GM19099 (cell line): ENCODE results near the gene EDN3.

Experiments used
- POLR2A ChIP-seq: IDR thresholded peaks from 3 replicates; pipeline ENCODE4 v1.6.1; 2011; ENCODE audit warnings: low read depth; ENCODE audit not compliant: insufficient read length; ENCODE audit errors: extremely low read depth

EDN3 gene

DNA sequence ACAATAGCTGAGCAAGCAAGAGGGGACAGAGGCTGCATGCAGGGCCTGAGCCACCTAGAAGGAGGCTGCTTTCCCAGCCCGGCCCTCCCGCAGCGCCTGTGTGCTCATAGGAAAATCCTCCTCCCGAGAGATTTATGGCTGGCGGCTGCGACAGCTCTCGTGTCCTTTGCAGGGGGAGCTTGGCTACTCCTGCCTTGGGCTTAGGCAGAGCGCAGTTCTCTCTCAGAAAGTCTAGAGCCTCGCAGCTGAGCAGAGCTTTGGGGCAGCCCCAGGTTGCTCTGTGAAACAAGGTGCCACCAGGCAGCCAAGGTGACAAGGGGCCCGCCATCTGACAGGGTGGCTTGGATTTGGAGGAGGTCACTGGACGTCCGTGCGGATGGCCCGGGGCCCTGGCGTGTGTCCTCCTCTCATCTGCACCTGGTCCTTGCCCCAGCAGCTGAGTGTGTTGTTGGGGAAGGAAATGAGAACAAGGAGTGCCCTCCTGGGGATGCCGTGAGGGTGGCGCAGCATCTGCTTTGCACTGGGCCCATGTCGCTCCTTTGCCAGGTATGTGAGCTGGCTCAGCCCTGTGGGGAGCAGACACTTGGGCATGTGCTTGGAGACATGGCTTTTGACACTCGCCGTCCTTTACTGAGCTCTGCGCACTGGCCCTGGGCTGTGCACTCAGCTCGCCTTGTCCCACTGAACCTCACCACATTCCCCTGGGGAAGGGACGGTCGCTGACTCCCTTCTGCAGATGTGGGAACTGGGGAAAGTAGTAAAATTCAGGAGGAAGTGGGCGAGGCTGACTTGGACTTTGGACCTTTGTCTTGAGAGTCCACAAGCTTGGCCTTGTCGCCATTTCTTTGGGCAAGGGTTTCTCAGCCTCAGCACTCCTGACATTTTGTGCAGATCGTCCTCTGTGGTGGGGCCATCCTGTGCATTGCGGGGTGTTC lies 41.9 kb downstream of the EDN3 start:
- TF ChIP-seq POLR2A = no peak

- no peak for TF ChIP-seq POLR2A
Observed at GRCh38 chr20:59346061-59346460, 45.6 kb downstream of the EDN3 start.

- TF ChIP-seq POLR2A = no peak
Observed at GRCh38 chr20:59349277-59349676, 48.9 kb downstream of the EDN3 start.

DNA sequence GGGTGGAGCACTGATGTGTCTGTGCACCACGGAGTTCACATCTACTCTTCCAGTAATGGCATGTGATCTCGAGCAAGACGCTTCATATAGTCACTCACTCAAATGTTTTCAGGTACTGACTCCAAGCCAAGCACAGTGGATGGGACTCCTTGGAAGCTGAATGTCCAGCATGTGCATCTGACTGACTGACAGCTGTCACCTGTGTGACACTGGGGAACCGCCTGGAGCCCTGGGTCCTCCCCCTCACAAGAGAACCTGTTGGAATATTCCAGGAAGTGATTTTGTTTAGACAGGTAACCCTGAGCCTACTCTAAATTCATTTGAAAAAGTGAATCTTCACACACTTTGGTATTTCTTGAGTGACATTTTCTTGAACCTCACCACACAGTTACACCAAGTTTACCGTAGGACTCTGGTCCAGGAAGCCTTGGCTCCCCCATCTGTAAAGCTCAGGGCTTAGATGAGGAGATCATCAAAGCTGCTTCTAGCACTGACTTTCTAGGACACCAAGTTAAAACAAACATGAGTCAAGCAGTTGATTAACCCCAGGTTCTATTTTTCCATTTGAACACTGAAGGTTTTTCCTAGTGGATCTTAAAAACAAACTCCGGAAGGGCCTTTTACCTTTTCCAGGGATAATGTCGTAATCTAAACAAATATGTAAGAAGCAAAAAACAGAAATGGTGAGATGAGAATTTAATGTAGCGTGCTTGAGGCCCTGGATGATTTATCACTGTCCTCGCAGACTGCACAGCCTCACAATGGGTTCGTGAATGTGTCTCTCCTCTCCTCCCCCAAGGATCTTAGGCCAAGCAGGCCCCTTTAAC lies 50.1 kb downstream of the EDN3 start:
- TF ChIP-seq POLR2A = no peak

- no peak for TF ChIP-seq POLR2A
Observed at GRCh38 chr20:59351157-59352040, 51.0 kb downstream of the EDN3 start.

- no peak for TF ChIP-seq POLR2A
Observed at GRCh38 chr20:59352541-59352940, 52.1 kb downstream of the EDN3 start.

DNA sequence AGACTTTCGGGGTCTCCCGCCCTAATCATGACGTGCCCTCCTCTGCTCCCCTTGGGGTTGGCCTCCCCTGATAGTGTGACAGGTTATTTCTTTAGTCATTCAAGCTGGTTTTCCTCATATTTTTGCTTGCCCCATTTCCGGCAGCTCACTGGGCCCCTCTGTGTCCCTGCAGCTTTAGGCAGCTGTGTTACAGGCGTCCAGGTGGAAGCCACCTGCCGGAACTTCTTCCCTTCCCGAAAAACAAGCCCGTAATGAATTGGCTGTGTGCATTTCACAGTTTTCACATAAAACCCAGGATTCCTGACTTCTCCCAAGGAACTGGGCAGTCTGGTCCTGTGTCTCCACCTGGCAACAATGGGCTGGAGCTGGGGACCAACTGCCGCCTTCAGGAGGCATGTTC lies 52.6 kb downstream of the EDN3 start:
- no peak for TF ChIP-seq POLR2A

DNA sequence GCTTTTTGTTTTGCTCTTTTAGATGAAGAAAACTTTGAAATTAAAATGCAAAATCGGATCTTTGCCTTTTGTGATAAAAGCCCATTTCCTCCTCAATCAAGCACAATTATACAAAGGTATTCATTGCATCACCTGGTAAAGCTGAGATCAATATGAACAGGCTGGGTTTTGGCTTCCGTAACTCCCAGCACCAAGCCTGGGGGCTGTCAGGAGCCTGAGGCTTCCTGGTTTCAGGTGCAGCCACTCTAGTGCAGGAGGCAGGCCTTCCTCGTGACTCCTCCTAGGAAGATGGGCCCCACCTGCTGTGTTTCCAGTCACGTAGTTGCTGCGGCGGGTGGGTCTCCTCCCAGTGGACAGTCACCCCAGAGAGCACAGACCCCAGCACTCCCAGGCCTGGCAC lies 54.0 kb downstream of the EDN3 start:
- no peak for TF ChIP-seq POLR2A

DNA sequence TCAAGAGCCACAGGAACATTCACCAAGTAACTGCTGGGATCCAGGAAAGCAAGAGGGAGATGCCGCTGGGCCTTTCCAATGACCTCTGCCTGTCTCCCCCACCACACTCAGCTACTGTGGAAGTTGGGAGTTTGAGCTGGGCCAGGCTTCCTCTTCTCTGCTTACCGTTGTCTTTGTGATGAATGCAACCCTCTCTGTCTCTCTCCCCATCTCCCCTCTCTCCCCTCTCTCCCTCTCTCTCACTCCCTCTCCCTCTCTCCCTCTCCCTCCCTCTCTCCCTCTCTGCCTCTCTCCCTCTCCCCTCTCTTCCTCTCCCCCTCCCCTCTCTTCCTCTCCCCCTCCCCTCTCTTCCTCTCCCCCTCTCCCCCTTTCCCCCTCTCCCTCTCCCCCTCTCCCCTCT lies 54.8 kb downstream of the EDN3 start:
- TF ChIP-seq POLR2A = no peak

- TF ChIP-seq POLR2A = no peak
Observed at GRCh38 chr20:59356662-59357165, 56.3 kb downstream of the EDN3 start.

DNA sequence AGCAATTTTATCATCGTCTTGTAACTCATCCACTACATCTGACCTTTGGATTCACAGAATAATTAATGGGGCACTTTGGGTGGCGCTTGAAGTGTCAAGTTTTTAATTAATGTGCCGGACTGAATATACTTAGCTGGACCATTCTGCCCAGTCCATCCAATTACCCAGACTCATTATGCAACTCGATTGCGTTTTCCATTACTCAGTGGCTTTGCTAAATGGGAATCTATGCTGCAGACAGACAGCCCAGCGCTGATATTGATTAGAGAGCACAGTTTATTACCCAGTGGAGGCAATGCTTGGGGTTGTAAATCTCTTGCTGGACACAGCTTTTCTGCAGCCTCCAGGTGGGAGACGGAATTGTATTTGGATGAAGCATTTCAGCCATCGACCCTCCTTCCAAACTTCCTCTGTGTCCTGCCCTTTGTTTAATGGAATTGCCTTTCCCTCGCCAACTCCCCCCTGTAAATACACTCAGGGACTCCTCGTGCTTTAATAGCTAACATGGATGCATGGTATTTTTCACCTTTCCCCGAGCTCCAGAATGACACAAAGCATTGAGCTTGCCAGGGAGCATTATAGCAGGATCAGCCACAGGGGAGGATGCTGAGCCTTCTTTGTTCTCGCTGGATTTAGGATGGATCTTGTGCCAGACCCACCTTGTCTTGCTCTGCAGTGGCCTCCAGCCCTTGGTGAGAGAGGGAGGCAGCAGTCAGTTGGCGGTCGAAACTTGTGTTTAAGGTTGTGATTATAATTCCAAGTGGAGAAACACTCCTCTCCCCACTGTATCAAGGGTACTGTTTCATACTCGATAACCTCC lies 59.7 kb downstream of the EDN3 start:
- TF ChIP-seq POLR2A = no peak

- no peak for TF ChIP-seq POLR2A
Observed at GRCh38 chr20:59360934-59361333, 60.5 kb downstream of the EDN3 start.

DNA sequence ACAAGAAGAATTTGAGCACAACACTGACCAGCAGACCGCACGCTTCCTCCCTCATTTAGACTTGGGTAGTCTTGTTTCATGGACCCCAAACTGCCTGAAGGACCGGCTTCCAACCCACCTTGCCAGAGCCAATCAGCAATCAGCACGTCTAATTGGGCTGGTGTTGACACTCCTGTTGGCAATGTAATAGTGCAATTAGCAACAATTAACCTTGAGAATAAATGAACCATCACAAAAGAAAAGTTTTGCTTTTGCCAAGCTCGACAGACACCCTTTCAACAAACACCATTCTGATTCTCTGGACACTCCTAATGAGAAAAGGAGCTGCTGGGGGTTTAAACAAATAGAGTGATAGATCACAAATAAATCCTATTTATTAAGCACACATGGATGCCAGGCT lies 61.0 kb downstream of the EDN3 start:
- no peak for TF ChIP-seq POLR2A

DNA sequence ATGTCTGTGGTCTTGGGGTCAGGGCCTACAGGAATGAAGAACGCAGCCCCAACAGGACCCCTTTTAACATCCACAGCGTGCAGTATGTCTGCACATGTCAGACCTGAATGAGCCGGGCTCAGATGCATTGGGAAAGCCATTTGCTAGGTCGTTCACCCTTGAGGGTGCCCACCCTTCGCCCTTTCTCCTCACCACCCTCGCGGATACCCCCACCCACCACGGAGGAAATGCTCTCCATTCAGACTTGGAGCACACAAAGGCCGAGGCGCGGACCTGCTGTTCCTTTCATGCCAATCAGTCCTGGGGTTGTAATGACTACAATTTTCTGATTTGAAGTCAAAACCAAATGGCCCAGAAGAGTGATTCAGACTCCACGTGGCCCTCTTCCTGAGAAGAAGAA lies 62.7 kb downstream of the EDN3 start:
- no peak for TF ChIP-seq POLR2A
